ENCODE data around the gene SLC7A8.

The SLC7A8 gene

DNA sequence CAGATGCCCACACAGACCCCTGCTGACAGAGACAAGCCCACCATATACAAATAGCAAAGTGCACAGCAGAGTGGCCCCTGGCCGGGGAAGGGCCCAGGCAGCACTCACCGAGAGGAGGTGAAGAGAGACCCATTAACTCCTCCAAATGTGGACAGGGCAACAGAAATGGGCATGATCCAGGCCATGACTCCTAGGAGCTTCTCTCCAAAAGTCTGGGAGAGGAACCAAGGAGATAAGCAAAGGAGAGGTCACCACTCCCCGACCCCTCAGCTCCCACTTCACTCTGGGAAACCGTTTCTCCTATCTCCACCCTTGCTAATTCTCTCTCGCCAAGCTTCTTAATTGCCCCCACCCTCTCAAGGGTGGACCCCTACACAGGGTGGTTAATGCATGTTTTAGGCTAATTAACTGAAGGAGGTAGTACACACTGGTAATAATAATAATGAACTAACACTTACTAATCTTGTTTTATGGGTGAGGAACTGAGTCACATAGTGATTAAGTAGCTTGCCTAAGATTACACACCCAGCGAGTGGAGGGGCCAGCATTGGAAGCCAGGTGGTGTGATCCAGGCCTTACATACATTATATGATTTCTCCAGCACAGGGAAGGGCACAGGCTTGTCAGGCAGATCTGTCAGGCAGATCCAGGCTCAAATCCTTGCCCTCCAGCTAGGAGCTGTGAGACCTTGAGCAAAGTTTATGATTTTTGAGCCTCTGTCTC, 45.5 kb downstream of the SLC7A8 start:
- FAIRE-seq (no peak), DNase-seq (ENCODE audit: extremely low spot score, insufficient read length, low read depth) (no peak)

- FAIRE-seq (no peak), DNase-seq (ENCODE audit: extremely low spot score, insufficient read length, low read depth) (no peak)
Measured at GRCh38 chr14:23137192-23137812, 46.2 kb downstream of the SLC7A8 start.

- FAIRE-seq (no peak), DNase-seq (ENCODE audit: extremely low spot score, insufficient read length, low read depth) (no peak)
Measured at GRCh38 chr14:23136566-23137133, 46.8 kb downstream of the SLC7A8 start.

DNA sequence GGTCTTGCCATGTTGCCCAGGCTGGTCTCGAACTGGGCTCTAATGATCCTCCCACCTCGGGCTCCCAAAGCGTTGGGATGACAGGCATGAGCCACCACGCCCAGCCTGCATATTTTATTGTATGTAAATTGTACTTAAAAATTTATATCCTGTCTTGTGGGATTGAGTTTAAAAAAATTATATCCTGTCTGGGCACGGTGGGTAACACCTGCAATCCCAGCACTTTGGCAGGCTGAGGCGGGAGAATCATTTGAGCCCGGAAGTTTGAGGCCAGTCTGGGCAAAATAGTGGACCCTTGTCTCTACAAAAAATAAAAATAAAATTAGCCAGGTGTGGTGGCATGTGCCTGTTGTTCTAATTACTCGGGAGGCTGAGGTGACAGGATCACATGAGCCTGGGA, 50.5 kb downstream of the SLC7A8 start:
- FAIRE-seq (no peak), DNase-seq (ENCODE audit: extremely low spot score, insufficient read length, low read depth) (no peak)

GRCh38 chr14:23131482-23131881, 52.0 kb downstream of the SLC7A8 start:
- no peak for FAIRE-seq
- DNase-seq (ENCODE audit: extremely low spot score, insufficient read length, low read depth), result no peak

DNA sequence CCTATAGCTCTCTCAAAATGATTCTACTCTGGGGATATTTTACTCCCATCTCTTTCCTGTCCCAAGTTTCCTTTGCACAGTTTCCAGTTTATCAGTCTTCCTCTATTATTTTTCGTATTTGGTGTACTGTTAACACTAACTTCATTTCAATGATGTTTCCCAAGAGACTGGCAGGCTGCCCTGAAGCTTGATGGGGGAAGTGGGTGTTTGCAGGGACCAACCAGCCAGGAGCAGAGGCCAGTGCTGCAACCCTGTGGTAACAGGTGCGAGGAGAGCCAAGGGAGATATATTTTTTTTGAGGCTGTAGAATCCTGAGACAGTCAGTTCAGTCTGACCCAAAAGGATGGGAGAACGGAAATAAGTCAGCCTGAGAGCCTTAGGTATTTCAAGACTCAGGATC, 52.6 kb downstream of the SLC7A8 start:
- DNase-seq (ENCODE audit: extremely low spot score, insufficient read length, low read depth) (no peak), FAIRE-seq (no peak)

- FAIRE-seq, result no peak
- no peak for DNase-seq (ENCODE audit: extremely low spot score, insufficient read length, low read depth)
Measured at GRCh38 chr14:23129759-23130316, 53.6 kb downstream of the SLC7A8 start.

GRCh38 chr14:23128969-23129758, 54.3 kb downstream of the SLC7A8 start:
- DNase-seq (ENCODE audit: extremely low spot score, insufficient read length, low read depth) (no peak), FAIRE-seq (no peak)

- no peak for DNase-seq (ENCODE audit: extremely low spot score, insufficient read length, low read depth)
- FAIRE-seq, result no peak
Measured at GRCh38 chr14:23127861-23128260, 55.6 kb downstream of the SLC7A8 start.

GRCh38 chr14:23126548-23127278, 56.7 kb downstream of the SLC7A8 start:
- DNase-seq (ENCODE audit: extremely low spot score, insufficient read length, low read depth) (no peak), FAIRE-seq (no peak)

DNA sequence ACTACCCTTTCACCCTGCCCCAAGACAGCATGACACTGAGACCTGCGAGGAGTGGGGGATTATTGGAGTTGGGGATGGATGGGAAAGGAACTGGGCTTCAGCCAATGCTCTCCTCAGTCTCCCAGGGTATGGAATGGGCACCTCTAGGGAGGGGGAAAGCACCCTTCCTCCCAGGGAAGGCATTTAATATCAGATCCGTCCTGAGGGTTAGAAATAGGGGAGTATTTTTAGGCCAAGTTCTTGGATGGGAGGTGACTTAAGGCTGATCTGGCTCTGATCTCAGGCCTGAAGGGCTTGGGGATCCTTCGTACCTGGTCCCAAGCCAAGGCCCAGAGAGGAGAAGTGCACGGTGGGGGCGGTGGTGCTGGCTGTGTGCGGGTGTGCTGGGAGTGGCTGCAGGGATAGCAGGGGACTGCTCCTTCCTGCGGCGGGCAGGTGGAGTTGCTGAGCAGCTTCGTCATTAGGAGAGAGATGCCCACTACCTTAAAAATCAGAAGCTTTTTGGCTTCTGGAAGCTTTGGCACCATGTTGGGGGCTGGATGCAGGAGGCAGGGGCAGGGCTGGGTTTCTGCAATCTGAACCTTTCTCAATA, 57.4 kb downstream of the SLC7A8 start:
- DNase-seq (ENCODE audit: extremely low spot score, insufficient read length, low read depth) (no peak), FAIRE-seq (no peak)

- DNase-seq (ENCODE audit: extremely low spot score, insufficient read length, low read depth), result no peak
- no peak for FAIRE-seq
Measured at GRCh38 chr14:23125011-23125410, 58.4 kb downstream of the SLC7A8 start.

GRCh38 chr14:23124337-23124954, 59.0 kb downstream of the SLC7A8 start:
- FAIRE-seq, result no peak

DNA sequence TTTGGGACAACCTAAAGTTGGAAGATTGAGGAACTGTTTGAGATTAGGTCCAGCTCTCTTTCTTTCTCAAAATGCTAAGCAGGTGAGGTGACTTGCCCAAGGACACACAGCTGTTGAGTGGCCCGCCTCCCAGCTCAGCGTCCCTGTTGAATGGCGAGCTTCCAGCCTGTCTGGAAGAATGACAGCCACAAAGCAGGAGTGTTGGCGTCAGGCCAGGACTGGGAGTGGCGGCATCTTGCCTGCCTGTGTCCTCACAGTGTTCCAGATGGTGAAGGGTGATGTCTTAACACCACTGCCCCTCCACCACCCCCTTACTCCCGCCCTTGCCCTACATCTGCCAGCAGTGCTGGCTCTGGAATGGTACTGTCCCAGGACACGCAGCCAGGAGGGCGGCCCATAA, 60.0 kb downstream of the SLC7A8 start:
- no peak for DNase-seq (ENCODE audit: extremely low spot score, insufficient read length, low read depth)
- FAIRE-seq, result no peak

More at GRCh38 chr14:23124337-23124954, 59.0 kb downstream of the SLC7A8 start:
- no peak for DNase-seq (ENCODE audit: extremely low spot score, insufficient read length, low read depth)

DNA sequence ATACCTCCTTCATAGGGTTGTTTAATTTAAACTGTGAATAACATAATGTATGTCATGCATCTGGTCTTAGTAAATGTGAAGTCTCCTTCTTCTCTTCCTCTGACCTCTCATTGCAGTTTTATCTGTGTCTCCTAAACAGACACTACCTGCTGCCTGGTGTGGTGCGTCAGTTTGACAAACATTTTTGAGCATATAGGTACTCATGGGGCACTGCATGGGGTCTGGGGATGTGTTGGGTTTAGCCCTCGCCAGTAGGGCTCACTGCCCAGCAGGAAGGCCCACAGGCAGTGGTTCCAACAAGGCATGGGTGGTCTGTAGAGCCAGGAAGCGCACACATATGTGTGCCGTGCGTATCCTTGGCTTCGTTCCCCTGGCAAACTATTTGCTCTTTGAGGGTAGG, 61.4 kb downstream of the SLC7A8 start:
- no peak for DNase-seq (ENCODE audit: extremely low spot score, insufficient read length, low read depth)
- FAIRE-seq, result no peak

DNA sequence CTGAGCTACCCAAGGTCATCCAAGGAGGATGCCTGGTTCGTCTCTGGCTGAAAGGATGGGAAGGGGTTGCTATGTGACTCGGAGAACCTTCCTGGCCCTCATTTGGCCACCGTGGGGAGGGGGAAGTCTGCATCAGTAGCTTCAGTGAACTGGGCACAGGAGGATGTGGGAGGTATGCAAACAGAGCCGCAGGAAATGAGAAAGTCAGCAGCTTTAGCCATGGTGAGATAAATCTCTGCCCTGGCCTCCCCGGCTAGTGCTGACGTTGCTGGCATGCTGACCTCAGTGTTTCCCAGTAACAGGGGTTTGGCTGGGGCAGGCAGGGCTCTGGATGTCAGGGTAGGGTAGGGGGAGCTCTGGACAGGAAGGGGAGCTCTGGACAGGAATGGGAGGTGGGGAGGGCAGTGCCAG, 62.1 kb downstream of the SLC7A8 start:
- DNase-seq (ENCODE audit: extremely low spot score, insufficient read length, low read depth) (peak; percentile 30), FAIRE-seq (no peak)

GRCh38 chr14:23120541-23121251, 62.8 kb downstream of the SLC7A8 start:
- DNase-seq (ENCODE audit: extremely low spot score, insufficient read length, low read depth), result peak; percentile 85
- FAIRE-seq, result peak; percentile 90

Measured in GM18507 (cell line).